Measurements from ENCODE around the gene ZBTB20.

ZBTB20 gene

GRCh38 chr3:114284644-114285043 is 862.4 kb downstream of the ZBTB20 start:
- no peak for DNase-seq (ENCODE audit: low spot score)
